GM12878 (cell line): Measurements from ENCODE around the gene LMTK3.

Experiments used
- BRCA1 ChIP-seq: IDR thresholded peaks from 2 replicates; pipeline ENCODE4 v1.6.1; 2011; ENCODE audit warnings: low read depth, low read length, improper control_type of control experiment
- CHD2 ChIP-seq: IDR thresholded peaks from 2 replicates; pipeline ENCODE4 v1.6.1; 2011; ENCODE audit warnings: low read depth, low read length, improper control_type of control experiment, borderline replicate concordance
- CTCF ChIP-seq, 3 experiments: IDR thresholded peaks in 2 of 3; conservative IDR thresholded peaks in 1 of 3; 2 replicates each; pipeline ENCODE4 v1.5.1; 2011; ENCODE audit warnings: low read depth in 3 of 3, low read length in 3 of 3, mild to moderate bottlenecking in 3 of 3, control low read depth in 2 of 3, moderate library complexity in 2 of 3, inconsistent platforms in 1 of 3, mixed read lengths in 1 of 3; ENCODE audit not compliant: control insufficient read depth in 2 of 3, insufficient read depth in 1 of 3; ENCODE audit errors: extremely low read depth in 1 of 3
- E2F4 ChIP-seq: IDR thresholded peaks from 2 replicates; pipeline ENCODE4 v1.6.1; 2012; ENCODE audit warnings: low read depth, low read length, improper control_type of control experiment
- EGR1 ChIP-seq, 2 experiments: IDR thresholded peaks; 1 replicate in 1 of 2; 2 replicates in 1 of 2; pipeline ENCODE4 v1.6.1; 2011 to 2012; ENCODE audit warnings: low read depth in 2 of 2, low read length in 2 of 2, borderline replicate concordance in 1 of 2, mild to moderate bottlenecking in 1 of 2, moderate library complexity in 1 of 2
- EZH2 ChIP-seq: IDR thresholded peaks from 2 replicates; pipeline ENCODE4 v1.6.1; 2012; ENCODE audit warnings: low read depth, mild to moderate bottlenecking, control low read depth, inconsistent platforms, low read length, borderline replicate concordance; ENCODE audit not compliant: control insufficient read depth
- FOS ChIP-seq: IDR thresholded peaks from 3 replicates; pipeline ENCODE4 v1.6.1; 2011; ENCODE audit warnings: borderline replicate concordance; ENCODE audit not compliant: insufficient read length; ENCODE audit errors: extremely low read depth
- POLR2A ChIP-seq: IDR thresholded peaks from 2 replicates; pipeline ENCODE4 v1.6.1; 2011; ENCODE audit warnings: low read depth, mild to moderate bottlenecking, low read length
- POLR2AphosphoS2 ChIP-seq: IDR thresholded peaks from 2 replicates; pipeline ENCODE4 v1.6.1; 2011; ENCODE audit warnings: low read depth, mild to moderate bottlenecking, low read length, improper control_type of control experiment, moderate library complexity
- RFX5 ChIP-seq: IDR thresholded peaks from 2 replicates; pipeline ENCODE4 v1.6.1; 2011; ENCODE audit warnings: low read depth, low read length, improper control_type of control experiment
- ZBTB33 ChIP-seq: fragments of 450-650 bp; IDR thresholded peaks from 2 replicates; pipeline ENCODE4 v1.6.1; 2017; ENCODE audit warnings: mild to moderate bottlenecking

- TF ChIP-seq POLR2A (no peak), CHD2 (no peak), RFX5 (no peak), ZBTB33 (no peak), EZH2 (no peak), FOS (no peak), E2F4 (no peak), EGR1 (IDR thresholded peaks at IDR 0.05; ENCODE audit: borderline replicate concordance in 1 of 2, low read depth in 2 of 2, low read length in 2 of 2) (no peak), POLR2AphosphoS2 (no peak), CTCF (IDR thresholded peaks at IDR 0.05 in 2 of 3, conservative IDR thresholded peaks at IDR 0.05 in 1 of 3; ENCODE audit: control insufficient read depth in 2 of 3, extremely low read depth in 1 of 3, insufficient read depth in 1 of 3, low read depth in 3 of 3, low read length in 3 of 3) (no peak), BRCA1 (no peak)
Measured at GRCh38 chr19:48484247-48484893, 27.3 kb downstream of the LMTK3 start.
